ENCODE results near the gene PRX. TPM values are rescaled to one million over a fixed set of nuclear protein-coding genes. Genes with fewer than 3 reads are reported as not detected.

PRX gene
- total RNA-seq, 1 experiment from 2014 or later = 3.4 TPM

- peaks cover 24% of the 10 kb centered on the region for H3K4me1 ChIP-seq (ENCODE audit: control insufficient read depth, insufficient read depth, low read length)
- ChIA-PET POLR2A (interaction anchor here (0.7 to 0.8 kb wide), 2 partner anchors 13 to 1807 kb away, joined by 4 read pairs; no protein-coding TSS in a partner anchor), CTCF (interaction anchor here (0.5 to 0.6 kb wide), 3 partner anchors 9 to 120 kb away, joined by 3 to 7 read pairs (median 4); no protein-coding TSS in a partner anchor)
- H3K27me3 ChIP-seq (ENCODE audit: control insufficient read depth, insufficient read depth, low read length) = no peaks in the 10 kb centered on the region
- peak within 1 kb of the TSS; percentile 85 to 93 for H3K4me3 ChIP-seq (ENCODE audit: low read depth in 2 of 2, low read length in 2 of 2)
- TSS peak; percentile 89 for BruUV-seq (replicated peaks)
- in situ Hi-C loops (cut with HindIII; ENCODE audit: low pct_unique_long_range_greater_than_20kb, low sequenced_read_pairs) (no loop called here), intact Hi-C loops (cut with micrococcal nuclease; ENCODE audit: unreplicated experiment) (no loop called here)
- no peak for TF ChIP-seq TCF7L2 (IDR thresholded peaks at IDR 0.05; ENCODE audit: low read depth, low read length)
- TF ChIP-seq REST (IDR thresholded peaks at IDR 0.05; ENCODE audit: insufficient read depth in 1 of 2, low read depth in 2 of 2, low read length in 1 of 2) = no peak
- peak; percentile 99 for TF ChIP-seq POLR2AphosphoS5 (IDR thresholded peaks at IDR 0.05; ENCODE audit: low read depth, low read length)
- TF ChIP-seq CTCF (IDR thresholded peaks at IDR 0.05) = peak; percentile 92
- 0 out of 2 replicates have a peak, but pooled peaks have one; percentile 47 for TF ChIP-seq SIN3A (IDR thresholded peaks at IDR 0.05; ENCODE audit: borderline replicate concordance, insufficient read depth, low read depth, low read length)
- peak; percentile 85 for ATAC-seq
- H3K9me3 ChIP-seq (ENCODE audit: control insufficient read depth, insufficient read depth, low read depth, low read length) = no peaks in the 10 kb centered on the region
- DNase-seq (ENCODE audit: low read depth, low spot score) = peak; percentile 87
- peak within 1 kb of the TSS; percentile 94 for H3K27ac ChIP-seq (ENCODE audit: low read length)
- H3K36me3 ChIP-seq (ENCODE audit: control insufficient read depth, insufficient read depth, low read length) = peaks cover 4% of the 10 kb centered on the region; the same call in 1 of the 2 replicates
These were observed 12.5 kb upstream of the PRX start, which contains the start of gene SERTAD1 for GRCh38 chr19:40425450-40426287. TSS of gene SERTAD1 (minus strand) at chr19:40425992. CDS start at chr19:40423546, 2,446 bp downstream.

GRCh38 chr19:40424637-40425449, 11.7 kb upstream of the PRX start:
- DNase-seq (ENCODE audit: low read depth, low spot score) (no peak), ATAC-seq (no peak)
- in situ Hi-C loops (cut with HindIII; ENCODE audit: low pct_unique_long_range_greater_than_20kb, low sequenced_read_pairs) = no loop called here
- TF ChIP-seq REST (IDR thresholded peaks at IDR 0.05; ENCODE audit: insufficient read depth in 1 of 2, low read depth in 2 of 2, low read length in 1 of 2) (no peak), POLR2AphosphoS5 (IDR thresholded peaks at IDR 0.05; ENCODE audit: low read depth, low read length) (no peak), TCF7L2 (IDR thresholded peaks at IDR 0.05; ENCODE audit: low read depth, low read length) (no peak), SIN3A (IDR thresholded peaks at IDR 0.05; ENCODE audit: borderline replicate concordance, insufficient read depth, low read depth, low read length) (no peak), CTCF (IDR thresholded peaks at IDR 0.05) (no peak; the same call in 1 of the 2 replicates)
- BruUV-seq (replicated peaks) = no TSS peak
- ChIA-PET CTCF (no interaction called here), POLR2A (no interaction called here)
- Histone ChIP-seq H3K36me3 (ENCODE audit: control insufficient read depth, insufficient read depth, low read length) (peaks cover 4% of the 10 kb centered on the region; the same call in 1 of the 2 replicates), H3K9me3 (ENCODE audit: control insufficient read depth, insufficient read depth, low read depth, low read length) (no peaks in the 10 kb centered on the region), H3K27me3 (ENCODE audit: control insufficient read depth, insufficient read depth, low read length) (no peaks in the 10 kb centered on the region), H3K4me3 (ENCODE audit: low read depth in 2 of 2, low read length in 2 of 2) (peak overlapping the region; percentile 85 to 93), H3K27ac (ENCODE audit: low read length) (peak overlapping the region; percentile 94), H3K4me1 (ENCODE audit: control insufficient read depth, insufficient read depth, low read length) (peaks cover 24% of the 10 kb centered on the region)
- intact Hi-C loops (cut with micrococcal nuclease; ENCODE audit: unreplicated experiment) = no loop called here

Data from Panc1 (cell line).